GM12873 (cell line): Measurements from ENCODE around the gene ELL2.

ENCODE experiments used
- TF ChIP-seq, protein P1 (sequence below): IDR thresholded peaks from 2 replicates; pipeline ENCODE4 v1.5.1; 2012; ENCODE audit warnings: low read depth, mild to moderate bottlenecking, moderate library complexity, low read length, control low read depth; ENCODE audit not compliant: insufficient read depth; ENCODE audit errors: missing control alignments

The ELL2 gene

DNA sequence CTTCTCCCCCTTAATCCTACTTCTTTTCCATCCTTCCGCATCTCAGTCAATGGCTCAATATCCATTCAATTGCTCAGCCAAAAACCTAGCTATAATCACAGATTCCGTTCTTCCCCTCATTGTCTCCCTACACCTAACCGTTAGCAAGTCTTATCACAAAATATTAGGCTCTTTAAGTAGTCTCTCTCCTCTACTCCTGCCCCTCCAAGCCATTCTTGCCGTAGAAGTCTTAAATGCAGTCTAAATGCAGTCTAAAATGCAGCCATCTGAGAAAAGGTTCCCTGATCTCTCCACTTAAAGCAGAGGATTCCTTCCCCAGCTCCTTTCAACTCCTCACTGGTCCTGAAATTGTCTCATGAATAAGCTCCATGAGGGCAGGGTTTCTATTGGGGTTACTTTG is 57.8 kb downstream of the ELL2 start:
- TF ChIP-seq, protein P1, sequence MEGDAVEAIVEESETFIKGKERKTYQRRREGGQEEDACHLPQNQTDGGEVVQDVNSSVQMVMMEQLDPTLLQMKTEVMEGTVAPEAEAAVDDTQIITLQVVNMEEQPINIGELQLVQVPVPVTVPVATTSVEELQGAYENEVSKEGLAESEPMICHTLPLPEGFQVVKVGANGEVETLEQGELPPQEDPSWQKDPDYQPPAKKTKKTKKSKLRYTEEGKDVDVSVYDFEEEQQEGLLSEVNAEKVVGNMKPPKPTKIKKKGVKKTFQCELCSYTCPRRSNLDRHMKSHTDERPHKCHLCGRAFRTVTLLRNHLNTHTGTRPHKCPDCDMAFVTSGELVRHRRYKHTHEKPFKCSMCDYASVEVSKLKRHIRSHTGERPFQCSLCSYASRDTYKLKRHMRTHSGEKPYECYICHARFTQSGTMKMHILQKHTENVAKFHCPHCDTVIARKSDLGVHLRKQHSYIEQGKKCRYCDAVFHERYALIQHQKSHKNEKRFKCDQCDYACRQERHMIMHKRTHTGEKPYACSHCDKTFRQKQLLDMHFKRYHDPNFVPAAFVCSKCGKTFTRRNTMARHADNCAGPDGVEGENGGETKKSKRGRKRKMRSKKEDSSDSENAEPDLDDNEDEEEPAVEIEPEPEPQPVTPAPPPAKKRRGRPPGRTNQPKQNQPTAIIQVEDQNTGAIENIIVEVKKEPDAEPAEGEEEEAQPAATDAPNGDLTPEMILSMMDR: no peak

DNA sequence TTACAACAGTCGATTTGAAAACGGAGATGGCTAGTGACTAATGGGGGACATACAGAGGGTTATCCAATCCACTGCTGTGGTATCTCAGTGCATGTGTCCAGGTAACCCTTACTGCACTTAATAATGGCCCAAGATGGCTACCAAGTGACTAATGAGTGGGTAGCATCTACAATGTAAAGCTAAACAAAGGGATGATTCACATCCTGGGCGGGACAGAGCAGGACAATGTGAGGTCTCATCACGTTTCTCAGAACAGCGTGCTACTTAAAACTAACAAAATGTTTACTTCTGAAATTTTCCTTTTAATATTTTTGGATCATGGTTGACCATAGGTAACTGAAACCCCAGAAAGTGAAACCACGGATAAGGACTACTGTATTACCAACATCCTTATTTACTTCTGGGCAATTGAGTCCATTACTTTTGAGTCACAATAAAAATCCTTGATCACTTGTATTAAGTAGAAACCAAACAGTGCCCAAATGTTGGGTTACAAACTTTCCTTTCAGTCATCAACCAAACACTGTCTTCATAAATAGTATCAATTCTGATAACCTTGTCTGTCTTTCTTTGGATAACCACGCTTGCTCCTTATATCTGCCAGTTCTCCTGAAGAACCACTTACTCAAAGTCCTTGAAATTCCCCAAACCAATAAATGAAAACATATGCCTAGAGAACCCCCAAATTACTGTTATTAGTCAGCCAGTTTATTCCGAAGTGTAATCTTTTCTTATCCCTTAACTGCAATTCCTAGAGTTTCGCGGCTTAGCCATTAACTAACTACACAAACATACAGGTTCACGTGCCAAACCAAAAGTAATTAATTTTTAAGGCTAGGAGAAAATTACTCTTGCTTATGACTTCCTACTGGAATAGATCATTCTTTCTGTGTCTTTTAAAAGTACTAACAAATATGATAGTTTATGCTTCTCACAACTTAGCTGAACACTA is 59.7 kb downstream of the ELL2 start:
- TF ChIP-seq, protein P1: no peak

DNA sequence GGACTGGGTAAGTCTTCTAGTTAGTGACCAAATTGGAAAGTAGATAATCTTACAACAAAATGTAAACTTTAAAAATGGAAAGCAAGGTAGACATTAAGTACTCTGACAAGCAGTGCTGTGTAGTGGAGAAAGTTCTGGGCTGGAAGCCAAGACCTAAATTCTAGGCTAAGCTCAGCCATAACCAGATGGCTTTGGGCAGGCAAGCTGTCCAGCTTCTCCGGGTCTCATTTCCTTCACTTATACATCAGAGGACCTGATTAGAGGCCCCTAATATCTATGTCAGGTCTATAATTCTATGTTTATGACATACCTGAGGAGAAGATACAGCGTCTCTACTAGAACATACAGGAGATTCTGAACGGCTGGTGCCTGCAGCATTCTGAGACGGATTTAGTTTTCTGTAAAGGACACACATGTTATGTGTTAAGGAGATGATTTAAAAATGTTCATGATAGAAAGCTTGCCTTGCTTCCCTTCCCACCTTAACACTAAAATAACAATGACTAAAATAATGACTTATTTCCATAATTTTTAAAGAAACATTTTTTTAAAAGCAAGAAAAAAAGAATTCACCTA is 61.2 kb downstream of the ELL2 start:
- TF ChIP-seq, protein P1: no peak

DNA sequence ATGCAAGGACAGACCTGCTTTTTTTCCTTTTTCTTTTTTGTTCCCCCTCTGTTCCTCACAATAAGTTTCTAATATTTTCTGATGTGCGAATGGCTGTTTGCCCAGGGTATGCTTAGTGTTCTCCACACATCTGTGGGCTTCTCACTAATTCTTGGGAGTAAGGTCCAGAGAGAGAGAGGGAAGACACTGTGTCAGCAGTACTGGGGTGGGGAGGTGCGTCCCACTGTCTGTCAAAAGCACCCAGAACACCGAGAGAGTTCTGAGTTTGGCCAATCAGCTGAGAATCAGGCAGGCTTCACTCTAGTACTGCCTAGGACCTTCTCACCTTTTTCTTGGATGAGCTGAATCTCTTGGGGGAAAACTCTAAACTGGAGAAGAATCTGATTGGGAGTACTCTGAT is 61.8 kb downstream of the ELL2 start:
- TF ChIP-seq, protein P1: no peak

DNA sequence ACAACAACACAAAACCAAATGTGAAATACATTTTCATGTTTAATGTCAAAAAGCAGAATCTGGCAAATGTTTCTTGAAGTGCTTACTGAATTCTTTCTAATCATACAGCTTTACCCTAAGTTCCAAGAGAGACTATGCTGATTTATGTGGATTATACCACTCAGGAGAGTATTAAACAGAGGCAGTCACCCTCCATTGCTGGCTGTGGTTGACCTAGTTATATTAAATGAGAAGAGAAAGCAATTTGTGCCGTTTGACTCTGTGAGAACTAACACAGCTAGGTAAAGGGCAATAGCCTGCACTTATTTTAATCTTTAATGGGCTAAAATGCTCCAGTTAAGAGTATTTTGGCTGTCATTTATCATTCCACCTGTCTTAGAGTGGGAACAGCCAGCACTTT is 62.6 kb downstream of the ELL2 start:
- TF ChIP-seq, protein P1: no peak

DNA sequence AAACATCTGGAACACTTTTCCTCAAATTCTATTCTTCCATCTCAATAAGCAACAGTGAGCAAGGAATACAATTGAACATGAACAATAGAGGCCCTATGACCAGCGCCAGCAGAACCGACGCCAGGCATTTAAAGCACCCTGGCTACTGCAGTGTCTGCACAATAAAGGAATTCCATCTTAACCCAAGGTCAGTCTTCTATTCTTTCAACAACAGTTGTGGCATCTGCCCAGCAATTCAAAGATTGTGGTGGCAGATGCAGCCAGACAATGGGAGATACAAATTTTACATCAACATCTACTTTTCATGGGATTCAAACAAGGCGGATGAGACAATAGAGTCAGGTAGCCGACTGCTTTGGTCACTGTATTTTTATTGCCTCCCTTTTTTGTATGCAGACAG is 65.9 kb downstream of the ELL2 start:
- TF ChIP-seq, protein P1: no peak

DNA sequence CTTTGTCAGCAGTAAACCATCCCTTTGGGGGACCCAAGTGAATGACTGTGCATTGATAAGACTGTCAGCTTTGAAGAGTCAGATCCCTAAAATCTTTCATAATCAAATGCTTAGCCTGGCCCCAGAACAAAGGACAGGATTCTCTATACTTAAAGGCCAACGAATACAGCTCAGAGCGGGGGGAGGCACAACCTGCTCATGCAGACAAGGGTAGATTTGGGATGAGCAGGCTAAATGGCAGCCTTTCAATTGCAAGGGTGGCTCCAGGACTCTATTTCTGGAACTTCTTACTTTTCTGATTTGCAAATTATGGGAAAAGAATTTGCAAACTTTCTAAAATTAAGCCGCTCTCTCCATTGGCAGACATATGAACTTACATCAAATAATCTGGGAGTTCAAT is 66.4 kb downstream of the ELL2 start:
- TF ChIP-seq, protein P1: no peak
